Ectodermal cell (in vitro differentiated cells): ENCODE data around the gene TMEM97.

ENCODE experiments used
- H3K27ac ChIP-seq: 2 replicates; pipeline ENCODE4 v1.7.0; 2013; ENCODE audit warnings: mild to moderate bottlenecking, low read depth, low read length; ENCODE audit not compliant: insufficient read depth, poor library complexity, severe bottlenecking
- H3K27me3 ChIP-seq: 2 replicates; pipeline ENCODE4 v1.7.0; 2013; ENCODE audit warnings: mild to moderate bottlenecking, low read length; ENCODE audit not compliant: insufficient read depth, control insufficient read depth, poor library complexity, severe bottlenecking
- H3K36me3 ChIP-seq: one replicate; pipeline ENCODE4 v1.7.0; 2013; ENCODE audit warnings: low read length; ENCODE audit not compliant: control insufficient read depth, insufficient read depth
- H3K4me1 ChIP-seq: one replicate; pipeline ENCODE4 v1.7.0; 2013; ENCODE audit warnings: low read length; ENCODE audit not compliant: control insufficient read depth, insufficient read depth
- H3K4me3 ChIP-seq: 2 replicates; pipeline ENCODE4 v1.7.0; 2013; ENCODE audit warnings: low read depth, low read length, control low read depth; ENCODE audit not compliant: insufficient read depth
- H3K9me3 ChIP-seq: 2 replicates; pipeline ENCODE4 v1.7.0; 2013; ENCODE audit warnings: mild to moderate bottlenecking, low read length, moderate library complexity; ENCODE audit not compliant: control insufficient read depth
- WGBS, 2 experiments: methylation state at CpG; one replicate each; pipeline ENCODE4 v1.1.7; 2013; ENCODE audit warnings: missing lambda C conversion rate in 2 of 2; 5-methylcytosine and 5-hydroxymethylcytosine counted together

TMEM97 gene

DNA sequence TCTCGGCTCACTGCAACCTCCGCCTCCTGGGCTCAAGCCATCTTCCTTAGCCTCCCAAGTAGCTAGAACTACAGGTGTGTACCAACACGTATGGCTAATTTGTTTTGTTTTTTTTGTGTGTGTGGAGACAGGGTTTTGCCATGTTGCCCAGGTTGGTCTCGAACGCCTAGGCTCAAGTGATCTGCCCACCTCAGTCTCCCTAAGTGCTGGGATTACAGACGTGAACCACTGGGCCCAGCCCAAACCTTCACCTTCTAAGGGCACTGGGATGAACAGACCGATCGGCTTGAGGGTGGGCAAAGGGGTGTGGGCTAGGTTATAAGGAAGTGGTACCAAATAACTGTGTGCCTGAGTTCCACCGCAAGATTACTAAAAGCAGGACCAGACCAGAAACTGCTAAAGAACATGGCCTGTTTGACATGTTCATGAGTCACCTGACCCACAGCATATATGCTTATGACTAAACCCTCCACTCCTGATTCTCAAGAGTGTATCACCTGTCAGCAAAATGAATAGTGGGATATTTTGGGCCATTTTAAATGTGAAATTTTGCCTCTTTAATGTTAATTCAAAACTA is 8.1 kb downstream of the TMEM97 start:
- Histone ChIP-seq H3K27me3 (no peaks in the 10 kb centered on the region), H3K27ac (no peak overlapping the region), H3K4me3 (no peak overlapping the region), H3K9me3 (no peaks in the 10 kb centered on the region), H3K36me3 (peaks cover 18% of the 10 kb centered on the region), H3K4me1 (peaks cover 17% of the 10 kb centered on the region)
- WGBS, 2 experiments = 91 to 96% methylated on average over 9 of the region's 9 CpGs

DNA sequence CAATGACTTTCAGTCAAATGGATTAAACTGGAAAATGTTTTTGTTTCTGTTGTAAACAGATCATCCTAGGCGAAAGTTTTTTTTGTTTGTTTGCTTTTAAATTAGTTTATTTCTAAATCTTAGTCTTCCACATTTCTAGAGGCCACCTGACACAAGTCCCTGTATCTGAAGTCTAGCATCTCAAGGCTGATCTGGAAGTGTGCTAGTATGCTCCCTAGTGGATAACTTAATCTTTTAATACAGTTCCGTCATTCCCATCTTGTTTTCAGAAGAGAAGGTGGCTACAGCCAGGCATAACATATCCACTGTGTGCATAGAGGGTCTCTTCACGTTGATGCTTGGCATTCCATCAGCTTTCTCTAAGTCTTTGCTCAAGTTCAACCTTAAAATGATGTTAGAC is 8.7 kb downstream of the TMEM97 start:
- WGBS, 2 experiments = 89 to 96% methylated on average over 3 of the region's 3 CpGs
- H3K9me3 ChIP-seq = no peaks in the 10 kb centered on the region
- peaks cover 18% of the 10 kb centered on the region for H3K36me3 ChIP-seq
- H3K4me1 ChIP-seq = peaks cover 17% of the 10 kb centered on the region
- no peak overlapping the region for H3K4me3 ChIP-seq
- no peak overlapping the region for H3K27ac ChIP-seq
- no peaks in the 10 kb centered on the region for H3K27me3 ChIP-seq

DNA sequence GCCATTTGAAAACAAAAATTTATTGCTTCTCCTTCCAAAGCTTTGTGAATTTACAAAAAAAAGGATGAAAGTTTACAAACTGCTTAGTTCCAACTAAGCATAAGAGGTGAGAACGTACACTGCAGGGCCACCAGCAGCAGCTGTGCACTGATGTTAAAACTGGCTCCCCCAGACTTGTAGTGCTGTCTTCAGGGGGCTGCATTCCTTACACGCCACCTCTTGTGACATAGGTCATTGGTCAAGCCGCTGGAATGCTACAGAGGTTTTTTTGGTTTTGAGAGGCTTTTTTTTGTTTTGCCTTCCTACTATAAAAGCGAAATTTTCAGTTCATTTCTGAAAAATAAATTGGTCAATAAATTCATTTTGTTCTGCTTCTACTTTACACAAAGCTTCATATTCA is 9.3 kb downstream of the TMEM97 start:
- Histone ChIP-seq H3K36me3 (peaks cover 18% of the 10 kb centered on the region), H3K27ac (peak overlapping the region; percentile 71)
- 70 to 82% methylated on average over 3 of the region's 4 CpGs for WGBS, 2 experiments

GRCh38 chr17:28330671-28331070 is 11.7 kb downstream of the TMEM97 start:
- no peak overlapping the region for H3K27ac ChIP-seq
- WGBS, 2 experiments = 90 to 93% methylated on average over 5 of the region's 5 CpGs
- H3K4me3 ChIP-seq = no peak overlapping the region
- no peaks in the 10 kb centered on the region for H3K27me3 ChIP-seq
- peaks cover 22% of the 10 kb centered on the region for H3K4me1 ChIP-seq
- peaks cover 17% of the 10 kb centered on the region for H3K36me3 ChIP-seq
- H3K9me3 ChIP-seq = no peaks in the 10 kb centered on the region

More for the DNA sequence above, 9.3 kb downstream of the TMEM97 start:
- no peaks in the 10 kb centered on the region for H3K9me3 ChIP-seq
- H3K27me3 ChIP-seq = no peaks in the 10 kb centered on the region
- peaks cover 17% of the 10 kb centered on the region for H3K4me1 ChIP-seq
- H3K4me3 ChIP-seq = no peak overlapping the region

DNA sequence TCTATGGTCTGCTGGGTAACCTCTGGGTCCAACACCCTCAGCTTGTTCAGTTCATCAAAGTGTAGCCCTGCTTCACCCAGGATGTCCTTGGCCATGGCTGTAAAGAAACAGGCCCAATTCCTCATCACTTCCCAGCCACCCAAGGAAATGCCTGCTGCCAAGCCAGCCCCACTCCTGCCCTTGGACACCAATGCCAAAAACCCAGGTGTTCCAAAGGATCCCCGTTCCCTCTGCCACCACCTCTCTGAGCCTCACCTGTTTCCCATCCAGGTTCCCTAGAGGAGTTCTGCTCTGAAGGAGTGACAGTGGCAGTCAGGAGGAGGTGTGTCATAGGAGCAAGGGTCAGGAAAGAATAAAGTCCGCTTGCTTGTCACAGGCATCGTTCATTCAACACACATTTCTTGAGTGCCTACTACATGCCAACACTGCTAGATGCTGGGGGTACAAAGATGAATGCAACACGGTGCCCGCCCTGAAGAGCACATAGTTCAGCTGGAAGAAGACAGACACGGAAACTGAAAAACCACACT is 13.0 kb downstream of the TMEM97 start:
- no peaks in the 10 kb centered on the region for H3K27me3 ChIP-seq
- peaks cover 27% of the 10 kb centered on the region for H3K4me1 ChIP-seq
- no peaks in the 10 kb centered on the region for H3K9me3 ChIP-seq
- H3K27ac ChIP-seq = no peak overlapping the region
- WGBS, 2 experiments = 92 to 95% methylated on average over 6 of the region's 6 CpGs
- peaks cover 4% of the 10 kb centered on the region for H3K36me3 ChIP-seq
- H3K4me3 ChIP-seq = no peak overlapping the region

DNA sequence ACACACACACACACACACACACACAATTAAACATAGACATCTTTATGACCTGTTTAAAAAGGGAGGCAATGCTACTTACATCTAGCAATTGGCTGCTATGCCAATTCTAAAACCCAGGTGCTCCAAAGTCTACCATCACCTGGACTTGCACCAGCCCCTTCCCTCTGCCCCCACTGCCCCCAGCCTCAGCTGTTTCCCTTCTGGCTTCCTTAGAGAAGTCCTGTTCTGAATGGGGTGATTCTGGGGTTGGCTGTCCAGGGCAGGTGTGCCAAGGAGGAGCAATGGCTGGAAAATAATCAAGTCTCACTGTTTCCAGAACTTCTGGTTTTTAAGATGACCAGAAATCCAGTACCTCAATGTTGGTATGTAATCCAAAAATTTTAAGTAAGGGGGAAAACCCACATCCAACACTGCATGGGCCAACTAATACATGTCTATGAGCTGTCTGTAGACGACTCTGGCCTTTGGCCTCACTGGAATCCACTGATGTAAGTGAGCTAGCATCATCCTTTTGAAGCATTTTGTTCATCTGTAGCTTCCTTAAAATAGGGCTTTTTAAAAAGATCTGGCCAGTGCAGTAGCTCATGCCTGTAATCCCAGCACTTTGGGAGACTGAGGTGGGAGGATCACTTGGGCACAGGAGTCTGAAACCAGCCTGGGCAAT is 14.2 kb downstream of the TMEM97 start:
- Histone ChIP-seq H3K4me1 (peaks cover 24% of the 10 kb centered on the region), H3K9me3 (no peaks in the 10 kb centered on the region), H3K27ac (no peak overlapping the region), H3K36me3 (peaks cover 4% of the 10 kb centered on the region), H3K27me3 (no peaks in the 10 kb centered on the region), H3K4me3 (no peak overlapping the region)
- 73 to 82% methylated on average over 1 of the region's 1 CpG for WGBS, 2 experiments

DNA sequence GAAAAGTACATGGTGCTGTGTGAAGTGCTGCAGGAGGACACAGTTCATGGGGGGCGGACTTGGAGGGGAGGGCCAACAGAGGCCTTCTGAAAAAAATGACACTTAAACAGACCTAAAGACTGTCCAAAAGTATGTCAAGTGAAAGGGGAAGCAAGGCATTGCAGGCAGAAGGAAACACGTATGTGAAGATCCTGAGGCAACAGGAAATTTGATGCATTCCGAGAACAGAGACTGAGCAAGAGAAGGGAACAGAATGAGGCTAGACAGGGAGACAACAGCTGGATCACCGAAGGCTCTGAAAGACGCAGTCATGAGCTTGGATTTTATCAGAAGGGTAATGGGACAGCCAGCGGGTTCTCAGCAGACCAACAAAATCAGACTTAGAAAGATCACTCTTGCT is 15.2 kb downstream of the TMEM97 start:
- Histone ChIP-seq H3K27me3 (no peaks in the 10 kb centered on the region), H3K4me1 (peaks cover 14% of the 10 kb centered on the region), H3K36me3 (peaks cover 2% of the 10 kb centered on the region), H3K9me3 (no peaks in the 10 kb centered on the region), H3K27ac (no peak overlapping the region), H3K4me3 (peak overlapping the region; percentile 98)
- WGBS, 2 experiments = 85% methylated on average over 6 of the region's 6 CpGs

DNA sequence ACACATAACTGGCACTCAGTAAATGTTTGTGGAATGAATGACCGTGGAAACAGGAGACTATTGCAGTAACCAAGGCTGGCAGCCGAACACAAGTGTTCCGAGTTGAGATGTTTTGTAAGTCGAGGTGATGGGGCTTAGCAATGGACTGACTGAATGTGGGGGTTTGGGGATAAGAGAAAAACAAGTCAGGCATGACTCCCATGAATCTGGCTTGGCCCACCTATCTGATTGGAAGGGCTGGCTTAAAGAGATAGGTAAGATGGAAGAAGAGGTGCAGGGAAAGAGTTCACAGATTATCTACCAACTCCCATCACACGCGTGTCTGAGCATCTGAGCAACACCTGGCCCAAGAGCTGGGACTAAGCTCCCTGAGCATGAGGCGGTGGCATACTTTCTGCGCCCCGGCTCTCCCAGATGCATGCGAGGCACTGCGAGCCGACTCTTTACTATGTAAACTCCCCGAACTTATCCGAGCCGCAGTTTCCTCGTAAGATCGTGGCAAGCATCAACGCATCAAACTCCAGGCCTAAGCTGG is 15.7 kb downstream of the TMEM97 start:
- no peaks in the 10 kb centered on the region for H3K27me3 ChIP-seq
- H3K9me3 ChIP-seq = no peaks in the 10 kb centered on the region
- peaks cover 12% of the 10 kb centered on the region for H3K4me1 ChIP-seq
- no peaks in the 10 kb centered on the region for H3K36me3 ChIP-seq
- H3K27ac ChIP-seq = peak overlapping the region; percentile 81
- H3K4me3 ChIP-seq = peak overlapping the region; percentile 98
- 20 to 21% methylated on average over 18 of the region's 18 CpGs for WGBS, 2 experiments

- Histone ChIP-seq H3K27ac (peak within 1 kb of the TSS; percentile 94), H3K4me3 (peak within 1 kb of the TSS; percentile 98), H3K27me3 (no peaks in the 10 kb centered on the region), H3K9me3 (no peaks in the 10 kb centered on the region), H3K36me3 (no peaks in the 10 kb centered on the region), H3K4me1 (peaks cover 12% of the 10 kb centered on the region)
- WGBS, 2 experiments = 0% methylated on average over 62 of the region's 62 CpGs
Measured at GRCh38 chr17:28335201-28335958, 16.4 kb downstream of the TMEM97 start, which contains the start of the genes IFT20 and TNFAIP1. IFT20 (minus strand) TSS chr17:28335472; CDS start chr17:28331985, 3,487 bp downstream. TNFAIP1 (plus strand) TSS chr17:28335761; CDS start chr17:28339522, 3,761 bp downstream.
